ENCODE results near the gene GIMAP6. TPM values are rescaled to one million over a fixed set of nuclear protein-coding genes. Genes with fewer than 3 reads are reported as not detected.

GIMAP6 gene
- total and polyA plus RNA-seq, 2 of the 8 experiments (the other 6 are each of a cell fraction or from before 2014, with no cell fraction given), result not detected

- H3K27me3 ChIP-seq (replicated peaks in 1 of 4; ENCODE audit: control insufficient read depth in 3 of 4, extremely low read depth in 1 of 4, insufficient read depth in 3 of 4, low read length in 3 of 4), result no peaks in the 10 kb centered on the region
- 0 out of 2 replicates have a peak overlapping the region, but pooled peaks have one; percentile 51 for H4K8ac ChIP-seq (ENCODE audit: extremely low read depth, insufficient read depth, low read length)
- no peaks in the 10 kb centered on the region for H4K20me1 ChIP-seq (replicated peaks in 1 of 2; ENCODE audit: control insufficient read depth in 1 of 2, insufficient read depth in 2 of 2, low read length in 2 of 2)
- H2BK15ac ChIP-seq (ENCODE audit: low read length), result no peak overlapping the region
- H3K4me2 ChIP-seq (ENCODE audit: insufficient read depth in 1 of 2, low read depth in 2 of 2, low read length in 2 of 2), result no peak overlapping the region
- H3K9me3 ChIP-seq (ENCODE audit: insufficient read depth in 2 of 2, low read depth in 1 of 2, low read length in 1 of 2), result 0 out of 4 replicates have a peak, but pooled peaks cover 0 to 5% of the 10 kb centered on the region in 2 experiments
- H4K5ac ChIP-seq (ENCODE audit: insufficient read length, low read depth, low read length), result no peak overlapping the region
- no peak overlapping the region for H3K9ac ChIP-seq (replicated peaks in 1 of 4; ENCODE audit: extremely low read depth in 1 of 4, low read depth in 3 of 4, low read length in 3 of 4)
- H2AFZ ChIP-seq (ENCODE audit: low read length), result no peak overlapping the region
- no peaks in the 10 kb centered on the region for H3K4me1 ChIP-seq (replicated peaks in 1 of 4; ENCODE audit: control insufficient read depth in 3 of 4, insufficient read depth in 4 of 4, low read length in 3 of 4)
- H2BK20ac ChIP-seq (ENCODE audit: low read length), result no peak overlapping the region
- no peak overlapping the region for H3K56ac ChIP-seq (replicated peaks; ENCODE audit: insufficient read length, low read depth, low read length)
- no peak overlapping the region for H2AK5ac ChIP-seq (ENCODE audit: low read depth, low read length)
- no peaks in the 10 kb centered on the region for H3K79me1 ChIP-seq (ENCODE audit: low read depth, low read length)
- H2BK12ac ChIP-seq (ENCODE audit: low read depth, low read length), result no peak overlapping the region
- H3K23ac ChIP-seq (ENCODE audit: insufficient read length), result no peak overlapping the region
- FAIRE-seq (no peak), DNase-seq (ENCODE audit: low read depth in 1 of 2, low spot score in 2 of 2) (no peak)
- no peak overlapping the region for H4K91ac ChIP-seq (replicated peaks; ENCODE audit: insufficient read length, low read length)
- H3K4me3 ChIP-seq (ENCODE audit: extremely low read depth in 1 of 4, insufficient read depth in 2 of 4, low read depth in 3 of 4, low read length in 4 of 4), result no peak overlapping the region
- no peak overlapping the region for H3K27ac ChIP-seq (ENCODE audit: low read depth, low read length)
- H3K23me2 ChIP-seq (ENCODE audit: low read depth, low read length), result no peaks in the 10 kb centered on the region
- no peak overlapping the region for H3K18ac ChIP-seq (ENCODE audit: extremely low read depth, low read length)
- no peak overlapping the region for H3K14ac ChIP-seq (ENCODE audit: insufficient read length)
- no peak overlapping the region for H2BK5ac ChIP-seq (ENCODE audit: low read depth, low read length)
- WGBS, 2 experiments (ENCODE audit: extremely low coverage in 1 of 2, insufficient coverage in 1 of 2, insufficient read length in 1 of 2, insufficient replicate concordance in 2 of 2, low coverage in 1 of 2, low lambda C conversion rate in 2 of 2, missing lambda C conversion rate in 1 of 2), result 86% methylated on average over 5 of the region's 5 CpGs; no CpG with 5 or more reads in 1 of the 2 experiments
- H3K4ac ChIP-seq (replicated peaks; ENCODE audit: insufficient read length, low read depth, low read length), result no peak overlapping the region
- H2BK120ac ChIP-seq (replicated peaks; ENCODE audit: low read depth, low read length), result no peak overlapping the region
- H3K36me3 ChIP-seq (ENCODE audit: control insufficient read depth in 2 of 4, insufficient read depth in 4 of 4, low read length in 3 of 4), result no peaks in the 10 kb centered on the region
- CTCF ChIA-PET (ENCODE audit: partially characterized antibody), result no interaction called here
- H3K79me2 ChIP-seq (ENCODE audit: control insufficient read depth in 1 of 2, insufficient read depth in 2 of 2, low read length in 2 of 2), result no peaks in the 10 kb centered on the region
- POLR2A ChIA-PET (ENCODE audit: partially characterized antibody), result no interaction called here
- no peak for TF ChIP-seq PHF8 (conservative IDR thresholded peaks at IDR 0.05; ENCODE audit: low read depth, low read length)
- TF ChIP-seq YY1 (IDR thresholded peaks at IDR 0.05; ENCODE audit: low read depth, low read length), result no peak
- TF ChIP-seq EGR1 (IDR thresholded peaks at IDR 0.05; ENCODE audit: borderline replicate concordance, low read depth, low read length), result no peak
- TF ChIP-seq E2F6 (IDR thresholded peaks at IDR 0.05), result no peak
- TF ChIP-seq CTCF (IDR thresholded peaks at IDR 0.05; ENCODE audit: control extremely low read depth in 1 of 3, insufficient read depth in 1 of 3, low read depth in 1 of 3, low read length in 3 of 3), result no peak
- TF ChIP-seq NANOG (IDR thresholded peaks at IDR 0.05; ENCODE audit: insufficient read depth, low read depth, low read length, poor library complexity, severe bottlenecking), result no peak
- no peak for TF ChIP-seq POLR2AphosphoS5 (IDR thresholded peaks at IDR 0.05; ENCODE audit: low read depth, low read length)
- no peak for TF ChIP-seq CBX5 (IDR thresholded peaks at IDR 0.05; ENCODE audit: low read depth, low read length)
- TF ChIP-seq EZH2 (IDR thresholded peaks at IDR 0.05; ENCODE audit: low read depth, low read length, severe bottlenecking), result no peak
- no peak for TF ChIP-seq SRF (IDR thresholded peaks at IDR 0.05; ENCODE audit: low read depth, low read length)
- TF ChIP-seq TAF7 (optimal IDR thresholded peaks at IDR 0.05; ENCODE audit: borderline replicate concordance, low read depth, low read length), result no peak
Measured at GRCh38 chr7:150642926-150643325, 10.7 kb upstream of the GIMAP6 start.

Data from H1 (cell line).